Erythroblast (primary cell): ENCODE measurements around the gene NTRK2.

Source experiments
- DNase-seq, 2 experiments: peaks; one replicate each; lab custom pipeline; 2025; lab: John Stamatoyannopoulos, UW
- GATA1 ChIP-seq: IDR thresholded peaks from 2 replicates; pipeline ENCODE4 v1.6.1; 2011; ENCODE audit warnings: low read depth, mild to moderate bottlenecking, control low read depth, low read length, moderate library complexity
- POLR2A ChIP-seq: IDR thresholded peaks from 2 replicates; pipeline ENCODE4 v1.6.1; 2011; ENCODE audit warnings: mild to moderate bottlenecking, low read length

NTRK2 gene

DNA sequence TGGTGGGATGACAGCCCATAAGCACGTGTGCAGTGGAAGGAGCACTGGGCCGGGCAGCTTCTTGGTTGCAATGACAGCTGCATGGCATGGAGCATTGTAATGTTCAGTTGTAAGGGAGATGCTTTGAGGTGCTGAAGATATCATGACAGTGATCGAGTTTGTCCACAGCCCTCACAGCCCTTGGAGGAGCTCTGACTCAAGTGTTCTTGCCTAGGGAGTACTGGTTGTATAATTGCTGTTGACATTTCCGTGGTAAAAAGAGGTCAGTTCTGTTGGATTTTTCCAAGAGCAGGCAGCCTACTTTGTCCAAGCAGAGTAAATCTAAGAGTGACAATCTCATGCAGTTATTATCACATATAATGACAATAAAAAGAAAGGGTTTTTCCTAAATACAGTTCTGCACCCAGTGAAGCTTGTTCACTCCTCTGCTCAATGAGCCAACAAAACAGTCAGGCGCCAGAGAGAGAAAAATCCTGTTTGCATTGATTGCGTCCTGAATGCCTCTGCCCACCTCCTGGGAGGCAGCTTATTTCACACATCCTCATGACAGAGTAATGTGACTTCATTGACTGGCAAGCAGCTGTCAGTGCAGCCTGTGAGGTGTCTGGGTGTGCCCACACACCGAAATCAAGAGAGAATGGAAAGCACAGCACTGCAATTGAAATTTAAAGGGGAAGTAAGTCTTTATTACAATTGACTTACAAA is 248.0 kb downstream of the NTRK2 start:
- TF ChIP-seq GATA1: no peak
- TF ChIP-seq POLR2A: no peak
- no peak for DNase-seq

GRCh38 chr9:84919440-84919839 is 249.9 kb downstream of the NTRK2 start:
- TF ChIP-seq POLR2A (no peak), GATA1 (no peak)
- DNase-seq: no peak

- TF ChIP-seq POLR2A: no peak
- TF ChIP-seq GATA1: no peak
- no peak for DNase-seq
Observed at GRCh38 chr9:84921175-84921574, 251.6 kb downstream of the NTRK2 start.

- DNase-seq: no peak
- TF ChIP-seq GATA1 (no peak), POLR2A (no peak)
Observed at GRCh38 chr9:84922051-84922450, 252.5 kb downstream of the NTRK2 start.

GRCh38 chr9:84924266-84924665 is 254.7 kb downstream of the NTRK2 start:
- no peak for DNase-seq
- TF ChIP-seq POLR2A: no peak
- TF ChIP-seq GATA1: no peak

GRCh38 chr9:84925225-84925872 is 255.8 kb downstream of the NTRK2 start:
- TF ChIP-seq GATA1: no peak
- no peak for TF ChIP-seq POLR2A

DNA sequence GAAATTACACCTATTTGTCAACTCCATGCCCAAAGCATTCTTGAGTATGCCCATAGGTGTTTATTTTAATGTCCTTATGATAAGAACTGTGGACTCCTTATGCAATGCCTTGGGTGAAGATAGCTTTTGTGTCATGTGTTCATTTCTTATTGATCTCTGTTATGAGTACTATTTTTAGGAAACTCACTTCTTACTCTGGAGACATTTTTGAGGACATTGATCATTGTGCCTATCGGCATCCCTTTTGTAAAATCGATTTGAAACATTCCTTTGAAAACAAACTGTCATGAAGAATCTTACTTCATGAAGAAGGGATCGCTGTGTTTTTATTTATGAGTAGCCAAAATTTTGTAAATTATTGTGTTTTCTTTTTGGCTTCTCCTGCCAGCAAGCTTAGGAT is 257.3 kb downstream of the NTRK2 start:
- TF ChIP-seq GATA1 (no peak), POLR2A (no peak)
- no peak for DNase-seq

More at GRCh38 chr9:84925225-84925872, 255.8 kb downstream of the NTRK2 start:
- no peak for DNase-seq

DNA sequence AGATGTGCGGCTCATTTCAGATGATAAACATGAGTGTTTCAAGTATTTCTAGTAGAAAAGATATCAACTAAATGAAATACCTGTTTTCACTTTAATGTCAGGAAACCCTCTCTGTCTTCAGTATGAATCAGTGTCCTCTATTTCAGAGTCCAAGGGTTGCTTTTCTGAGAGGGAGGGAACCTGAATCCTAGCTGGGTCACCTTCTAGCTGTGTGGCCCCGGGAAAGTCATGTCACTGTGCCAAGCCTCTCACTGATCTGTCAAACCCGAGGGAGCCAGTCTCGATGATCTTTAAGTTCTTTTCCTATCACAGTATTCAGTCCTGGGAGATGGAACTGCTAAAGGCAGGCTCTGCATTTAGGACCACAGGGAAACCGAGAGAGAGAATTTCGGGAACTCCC is 258.9 kb downstream of the NTRK2 start:
- no peak for DNase-seq
- TF ChIP-seq POLR2A: no peak
- TF ChIP-seq GATA1: no peak

GRCh38 chr9:84929068-84929467 is 259.5 kb downstream of the NTRK2 start:
- TF ChIP-seq POLR2A: no peak
- no peak for TF ChIP-seq GATA1
- no peak for DNase-seq

- no peak for DNase-seq
Observed at GRCh38 chr9:84932915-84933527, 263.5 kb downstream of the NTRK2 start.

GRCh38 chr9:84935528-84936117 is 266.1 kb downstream of the NTRK2 start:
- TF ChIP-seq GATA1 (no peak), POLR2A (no peak)
- DNase-seq: no peak

More at GRCh38 chr9:84932915-84933527, 263.5 kb downstream of the NTRK2 start:
- TF ChIP-seq POLR2A: no peak
- no peak for TF ChIP-seq GATA1

DNA sequence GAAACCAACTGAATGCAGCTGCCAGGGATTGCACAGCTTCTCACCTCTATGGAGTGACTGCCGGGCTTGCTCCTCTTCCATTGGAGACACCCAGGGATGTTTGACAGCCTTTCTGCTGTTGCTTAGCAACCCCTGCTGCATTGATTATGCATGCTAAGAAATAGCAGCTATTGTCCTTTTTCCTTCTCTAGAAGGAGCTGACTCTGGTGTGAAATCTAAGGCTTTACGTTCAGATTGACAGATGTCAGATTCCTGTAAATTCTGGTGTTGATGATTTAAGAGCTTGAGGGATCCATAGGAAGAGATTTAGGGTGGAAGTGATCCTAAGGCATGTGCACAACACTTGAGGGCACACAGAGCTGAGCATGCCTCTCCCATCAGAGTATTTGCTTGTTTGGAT is 267.7 kb downstream of the NTRK2 start:
- DNase-seq: no peak

DNA sequence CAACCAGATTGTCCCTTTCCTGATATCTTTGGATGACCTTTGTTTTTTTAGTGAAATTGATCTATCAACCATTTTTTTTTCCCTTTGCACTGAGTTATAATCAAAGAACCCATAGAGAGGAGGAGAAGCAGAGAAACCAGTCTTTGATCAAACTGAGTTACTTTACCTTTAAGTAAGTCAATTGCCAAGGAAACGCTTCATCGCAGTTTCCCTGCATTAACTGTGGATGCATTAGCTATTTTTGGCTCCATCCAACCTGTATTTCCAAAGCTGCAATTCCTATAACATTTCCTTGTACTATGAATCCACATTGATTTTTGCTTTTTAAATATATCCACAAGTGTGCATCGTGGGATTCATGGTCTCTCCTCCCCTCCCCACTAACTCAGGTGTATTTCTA is 268.1 kb downstream of the NTRK2 start:
- no peak for TF ChIP-seq POLR2A
- TF ChIP-seq GATA1: no peak
- no peak for DNase-seq

More for the DNA sequence above, 267.7 kb downstream of the NTRK2 start:
- TF ChIP-seq GATA1: no peak
- TF ChIP-seq POLR2A: no peak

- DNase-seq: no peak
- no peak for TF ChIP-seq GATA1
- TF ChIP-seq POLR2A: no peak
Observed at GRCh38 chr9:84939774-84940173, 270.2 kb downstream of the NTRK2 start.
